Stimulated activated CD4-positive, alpha-beta T cell treated with anti-CD3 and anti-CD28 coated beads, Interleukin-1b, Interleukin-23, amount 100 ng/mL, for 4 hours (primary cell): ENCODE data around the gene EPHA7.

Experiments
- DNase-seq, 2 donors: peaks; one replicate each; pipeline ENCODE4 v3.0.0-alpha.2; 2020; ENCODE audit warnings: low read depth in 2 of 2

EPHA7 gene

DNA sequence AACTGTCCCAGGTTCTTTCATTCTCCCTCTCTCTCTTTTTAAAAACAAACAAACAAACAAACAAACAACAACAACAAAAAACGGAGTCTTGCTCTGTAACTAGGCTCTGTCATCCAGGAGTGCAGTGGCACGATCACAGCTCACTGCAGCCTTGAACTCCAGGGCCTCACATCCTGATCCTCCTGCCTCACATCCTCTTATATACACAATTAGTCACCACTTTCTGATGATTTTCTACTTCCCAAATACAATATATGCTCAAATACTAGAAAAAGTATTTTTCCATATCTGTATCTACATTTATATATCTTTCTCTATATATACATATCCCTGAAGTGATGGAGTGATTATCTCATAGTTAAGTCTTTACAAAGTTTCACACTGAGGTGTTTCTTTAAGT, 170.7 kb downstream of the EPHA7 start:
- no peak for DNase-seq

DNA sequence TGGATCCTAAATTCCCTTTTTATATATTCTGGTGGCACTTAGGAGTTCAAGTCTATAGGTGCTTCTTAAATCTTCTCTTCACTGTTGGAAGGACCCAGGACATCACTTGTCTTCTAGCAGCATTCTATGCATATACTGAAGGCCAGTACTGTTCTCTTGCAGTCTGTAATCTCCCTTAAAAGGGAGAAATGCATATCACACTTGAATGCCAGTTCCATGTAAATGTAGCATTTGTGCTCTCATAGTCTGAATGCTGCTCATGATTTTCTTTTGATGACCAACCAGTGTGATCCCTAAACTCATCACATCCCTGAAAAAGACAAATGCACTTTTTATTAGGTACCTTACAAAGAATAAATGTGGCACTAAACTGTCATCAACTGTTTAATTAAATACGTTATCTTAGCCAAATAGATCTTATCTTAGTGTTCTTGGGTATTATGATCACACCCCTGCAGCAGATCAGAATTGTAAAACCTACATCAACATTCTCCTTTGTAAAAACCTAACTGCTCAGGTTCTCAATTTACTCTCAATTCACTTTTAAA, 176.1 kb downstream of the EPHA7 start:
- DNase-seq: no peak

DNA sequence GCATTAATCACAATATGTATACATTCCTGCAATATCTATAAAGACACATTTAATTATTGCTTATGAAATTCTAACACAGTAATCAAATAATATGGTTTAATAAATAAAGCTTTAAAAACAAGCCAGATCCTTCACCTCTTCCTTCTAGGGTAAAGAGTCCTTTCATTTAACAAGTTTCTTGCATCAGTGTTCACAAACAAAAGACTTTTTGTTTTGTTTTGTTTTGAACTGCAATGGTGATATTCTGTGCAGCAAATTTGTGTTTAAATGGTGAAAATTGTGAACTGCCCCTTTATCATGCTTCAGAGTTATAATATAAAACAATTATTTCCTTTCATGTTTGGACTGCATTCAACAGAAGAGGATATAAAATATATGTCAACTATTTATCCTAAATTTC, 177.3 kb downstream of the EPHA7 start:
- DNase-seq: no peak

DNA sequence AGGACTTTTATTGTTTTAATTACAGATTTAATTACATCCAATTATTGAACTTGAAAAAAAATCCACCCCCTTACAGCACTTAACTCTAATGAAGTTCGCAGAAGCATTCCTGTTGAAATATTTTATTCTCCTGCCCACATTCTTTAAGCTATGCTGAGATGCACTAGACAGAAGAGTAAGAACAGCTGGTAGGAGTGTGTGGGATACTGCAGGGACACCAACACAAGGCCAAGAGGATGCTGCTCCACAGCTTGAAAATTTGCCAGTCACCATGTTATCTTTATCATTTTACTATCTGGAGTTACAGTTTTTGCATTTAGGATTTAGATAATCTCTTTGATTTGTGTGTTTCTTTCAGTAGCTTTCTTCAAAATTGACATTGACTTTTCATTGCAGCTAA, 180.7 kb downstream of the EPHA7 start:
- no peak for DNase-seq

DNA sequence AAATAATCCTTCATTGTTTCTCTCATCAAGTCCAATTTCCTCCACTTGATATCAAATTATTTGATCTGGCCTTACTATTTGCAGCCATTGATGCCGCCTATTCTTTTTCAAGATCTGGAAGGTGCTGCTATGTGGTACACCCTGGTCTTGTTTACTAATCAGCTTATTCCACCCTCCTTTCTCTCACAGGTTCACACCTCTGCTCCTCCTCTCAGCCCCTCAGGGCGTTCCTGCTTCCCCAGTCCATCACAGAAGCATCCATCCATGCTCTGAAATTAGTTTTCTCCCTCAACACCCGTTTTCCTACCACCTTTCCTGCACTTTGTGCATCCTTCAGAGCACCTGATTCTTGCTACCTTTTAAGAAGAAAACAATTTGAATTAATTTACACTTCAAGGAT, 183.6 kb downstream of the EPHA7 start:
- DNase-seq: no peak

DNA sequence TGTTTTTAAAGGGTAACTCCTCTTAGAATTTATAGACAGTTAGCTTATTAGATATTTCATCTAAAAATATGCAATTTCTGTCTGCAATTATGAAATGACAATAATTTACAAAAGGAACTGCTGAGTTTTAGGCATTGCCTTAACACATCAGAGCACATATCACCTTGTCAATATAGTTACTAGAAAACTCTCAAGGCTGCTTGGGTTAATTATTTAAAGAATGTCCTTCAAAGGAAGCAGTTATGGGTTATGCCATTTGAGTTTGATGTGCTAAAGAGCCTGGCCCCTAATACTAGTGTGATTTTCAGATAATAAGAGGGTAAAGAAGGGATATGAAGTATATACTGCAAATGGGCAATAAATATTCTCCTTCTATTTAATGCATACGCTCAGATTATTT, 192.5 kb downstream of the EPHA7 start:
- no peak for DNase-seq

DNA sequence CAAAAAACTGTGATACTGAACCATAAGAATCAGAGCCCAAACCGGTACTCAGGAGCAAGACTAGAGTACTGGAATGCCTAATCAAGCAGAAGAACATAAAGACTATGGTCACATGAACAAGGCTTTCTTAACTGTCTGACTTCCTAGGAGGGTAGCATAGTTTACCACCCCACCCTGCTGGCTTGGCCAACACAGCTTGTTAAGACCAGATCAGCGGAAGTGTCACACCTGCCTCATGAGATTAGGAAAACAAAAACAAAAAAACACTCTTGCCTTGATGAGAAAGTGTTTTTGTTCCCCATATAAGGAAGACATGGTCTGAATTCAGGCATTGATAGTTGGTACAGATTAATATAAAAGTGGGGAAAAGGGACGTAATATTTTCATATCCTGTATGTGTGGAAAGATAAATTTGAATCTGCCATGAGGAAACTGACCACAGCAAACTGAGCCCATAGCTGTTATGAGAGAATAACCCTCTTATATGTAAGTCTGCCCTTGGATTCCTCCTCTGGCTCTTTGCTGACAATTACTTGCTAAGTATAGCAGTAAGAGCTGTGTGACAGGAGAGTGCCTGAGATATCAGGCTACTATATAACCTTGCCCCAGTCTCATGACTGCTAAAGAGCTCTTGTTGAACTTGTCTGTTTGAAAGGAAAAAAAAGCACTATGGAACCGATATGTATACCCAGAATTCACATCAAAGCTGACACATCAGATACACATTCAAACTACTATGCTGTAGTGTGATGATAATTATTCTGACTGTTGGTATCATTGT, 197.1 kb downstream of the EPHA7 start:
- no peak for DNase-seq

DNA sequence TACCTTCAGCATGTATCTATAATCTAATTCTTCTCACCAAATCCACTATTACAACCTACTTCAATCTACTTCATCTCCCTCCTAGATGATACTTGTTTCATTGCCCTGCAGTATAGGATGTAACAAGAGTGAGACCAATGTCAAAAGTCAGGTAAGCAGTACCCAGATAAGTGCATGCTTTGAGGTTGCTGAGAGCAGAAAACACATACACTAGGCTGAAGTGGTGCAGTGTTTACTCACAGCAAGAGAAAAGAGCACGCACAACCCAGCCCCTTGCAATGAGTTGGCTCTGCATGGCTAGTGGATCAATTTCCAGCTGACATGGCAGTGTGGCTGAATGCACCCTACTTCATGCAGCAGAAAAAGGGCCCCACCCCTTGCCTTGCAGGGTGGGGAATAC, 199.9 kb downstream of the EPHA7 start:
- no peak for DNase-seq

DNA sequence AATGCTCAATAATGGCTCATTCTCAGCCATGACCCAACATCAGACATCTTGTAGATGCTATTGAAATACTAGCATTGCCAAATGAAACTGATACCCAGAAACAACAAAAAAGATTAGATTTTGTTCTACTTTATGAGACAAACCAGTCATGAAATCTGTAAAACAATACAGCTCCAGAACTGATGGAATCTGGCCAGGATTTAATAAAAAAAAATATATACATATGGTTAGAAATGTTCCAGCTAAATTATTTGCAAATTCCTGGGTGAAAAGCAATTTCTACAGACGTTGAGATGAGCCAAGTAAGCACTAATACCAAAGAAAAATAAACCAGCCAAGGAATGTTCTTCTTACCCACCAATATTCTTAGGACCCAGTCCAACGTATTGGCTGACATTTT, 201.3 kb downstream of the EPHA7 start:
- no peak for DNase-seq

DNA sequence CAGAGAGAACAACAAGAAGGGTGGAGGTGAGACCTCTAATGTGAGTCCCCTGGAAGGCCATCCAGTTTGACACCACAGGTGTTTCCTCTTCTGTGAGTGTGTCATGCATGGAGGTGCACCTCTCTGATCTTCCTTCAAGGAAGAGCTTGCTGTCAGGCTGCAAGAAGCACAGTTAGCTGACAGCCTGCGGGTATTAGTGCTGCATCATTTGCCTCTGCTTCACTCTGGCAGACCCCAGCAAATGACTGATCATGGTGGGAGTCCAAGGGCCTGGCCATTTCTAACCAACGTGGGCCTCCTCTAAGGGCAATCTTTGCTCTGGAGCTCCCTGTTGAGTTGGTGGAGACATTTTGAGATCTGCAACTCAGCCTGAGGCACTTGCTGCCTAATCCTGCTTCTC, 206.3 kb downstream of the EPHA7 start:
- no peak for DNase-seq

DNA sequence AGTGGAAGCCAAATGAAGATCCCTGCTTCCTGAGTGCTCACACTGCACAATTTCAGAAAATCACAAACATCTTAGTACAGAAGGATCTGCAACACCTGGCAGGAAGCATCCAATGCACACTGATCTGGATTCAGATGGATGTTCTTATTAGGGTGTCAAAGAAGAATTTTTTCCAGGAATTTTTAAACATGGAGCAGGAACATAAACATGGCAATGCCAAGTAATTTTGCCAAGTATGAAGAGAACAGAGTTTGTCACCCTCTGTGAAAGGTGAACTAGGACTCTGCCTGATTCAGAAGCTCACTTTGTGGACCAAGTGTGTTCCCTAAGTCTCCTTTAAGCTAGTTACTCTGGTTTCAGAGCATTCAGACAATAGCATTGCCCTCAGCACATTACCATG, 208.5 kb downstream of the EPHA7 start:
- no peak for DNase-seq

DNA sequence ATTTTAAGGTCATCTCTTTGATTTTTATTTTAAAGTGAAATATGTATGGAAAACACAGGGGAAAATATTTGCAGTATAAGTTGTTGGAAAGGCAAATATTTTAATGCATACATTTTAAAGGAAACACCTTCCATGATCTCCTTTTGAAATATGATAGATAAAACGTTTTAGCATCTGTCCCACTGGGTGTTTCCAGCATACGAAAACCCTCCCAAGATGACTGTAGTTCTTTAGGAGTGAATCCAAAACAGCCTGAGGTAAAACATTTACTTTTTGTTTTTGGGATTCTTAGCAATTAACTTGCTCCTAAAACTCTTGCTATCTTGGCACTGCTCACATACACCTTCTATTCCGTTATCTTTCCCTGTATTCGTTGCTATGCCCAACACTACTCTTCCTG, 210.0 kb downstream of the EPHA7 start:
- no peak for DNase-seq

DNA sequence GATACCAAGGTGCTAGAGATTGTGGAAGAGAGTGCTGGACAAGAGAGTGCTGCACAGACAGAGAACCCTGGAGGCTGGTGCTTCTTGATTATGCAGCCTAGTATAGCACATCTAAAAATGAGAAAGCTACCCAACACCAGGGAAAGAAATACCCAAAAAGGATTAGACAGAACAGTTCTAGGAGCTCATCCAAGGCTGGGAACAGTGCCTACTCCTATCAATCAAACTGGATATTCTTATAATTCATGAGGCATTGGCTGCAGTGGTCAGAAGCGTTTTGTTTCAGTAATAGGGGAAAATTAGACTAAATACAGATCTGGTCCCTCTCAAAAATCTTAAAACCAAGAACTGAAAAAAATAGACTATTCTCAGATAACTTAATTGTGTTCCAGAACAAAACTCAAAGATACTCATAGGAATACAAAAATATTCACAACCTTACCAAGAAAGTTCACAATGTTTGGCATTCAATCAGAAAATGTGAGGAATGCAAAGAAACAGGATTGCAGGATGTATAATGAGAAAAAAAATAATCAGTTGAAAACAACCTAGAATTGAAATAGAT, 222.9 kb downstream of the EPHA7 start:
- DNase-seq: no peak

DNA sequence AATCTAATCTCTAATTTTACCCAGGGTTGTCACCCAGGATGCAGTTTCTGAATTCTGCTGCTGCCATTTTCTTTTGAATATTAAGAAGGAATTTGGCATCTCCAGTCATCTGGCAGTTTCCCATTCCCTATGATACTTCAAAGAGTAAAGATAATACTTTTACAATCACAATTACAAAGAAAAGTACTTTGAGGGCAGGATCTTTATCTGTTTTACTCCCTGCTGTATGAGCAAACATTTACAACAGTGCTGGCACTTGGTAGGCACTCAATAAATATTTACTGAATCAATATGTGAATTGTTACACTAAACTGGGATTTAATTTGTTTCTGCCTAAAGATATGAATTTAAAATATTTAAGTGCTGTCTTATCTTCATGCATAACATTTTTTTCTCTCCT, 224.9 kb downstream of the EPHA7 start:
- no peak for DNase-seq

DNA sequence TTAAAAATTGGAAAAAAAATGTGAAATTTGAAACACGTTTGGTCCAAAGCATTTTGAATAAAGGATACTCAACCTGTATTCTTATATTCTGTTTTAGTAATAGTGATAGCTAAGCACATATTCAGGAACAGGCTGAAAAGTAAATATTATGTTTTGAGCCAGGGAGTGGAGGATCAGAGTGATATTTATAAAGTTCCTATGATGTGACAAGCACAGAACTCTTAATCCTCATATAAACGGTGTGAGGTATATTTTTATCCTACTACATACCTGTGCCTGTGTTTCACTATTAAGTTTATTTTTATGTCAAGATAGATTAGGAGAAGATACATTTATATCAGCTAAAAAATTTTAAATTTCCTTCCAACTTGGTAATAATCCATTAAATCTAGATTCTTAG, 225.5 kb downstream of the EPHA7 start:
- no peak for DNase-seq
